Breast epithelium (tissue), 4 donors: Measurements from ENCODE around the gene LYPD6B. TPM values are rescaled to one million over a fixed set of nuclear protein-coding genes. Genes with fewer than 3 reads are reported as not detected.
A peak's percentile ranks its signal among the peaks of the same experiment; 100 is the strongest.

ENCODE experiments used
- DNase-seq, 2 donors: peaks; one replicate each; pipeline ENCODE4 v3.0.0-alpha.2; 2019; ENCODE audit warnings: low spot score in 2 of 2
- H3K27ac ChIP-seq, 2 donors: fragments of 200-600 bp; sonication (generic) in 1 of 2; one replicate each; pipeline ENCODE4 v1.5.1; 2016 to 2019; ENCODE audit warnings: mild to moderate bottlenecking in 1 of 2
- H3K27me3 ChIP-seq, 2 donors: fragments of 200-600 bp; sonication (generic) in 1 of 2; one replicate each; pipeline versions ENCODE4 v1.5.1 to v1.6.0; 2017 to 2019; ENCODE audit warnings: control low read depth in 1 of 2, mild to moderate bottlenecking in 1 of 2
- H3K36me3 ChIP-seq: fragments of 200-600 bp; one replicate; pipeline ENCODE4 v1.5.1; 2019
- H3K4me1 ChIP-seq, 2 donors: fragments of 200-600 bp; sonication (generic); one replicate each; pipeline ENCODE4 v1.5.1; 2016 to 2019; ENCODE audit warnings: control low read depth in 1 of 2
- H3K4me3 ChIP-seq, 3 donors: fragments of 200-600 bp; sonication (generic); 1 replicate in 2 of 3; 2 replicates in 1 of 3; pipeline ENCODE4 v1.5.1; 2016 to 2019; ENCODE audit warnings: mild to moderate bottlenecking in 3 of 3, moderate library complexity in 2 of 3
- H3K9me3 ChIP-seq, 2 donors: fragments of 200-600 bp; sonication (generic) in 1 of 2; one replicate each; pipeline ENCODE4 v1.5.1; 2016 to 2019; ENCODE audit warnings: control low read depth in 1 of 2
- POLR2A ChIP-seq: fragments of 450-650 bp; IDR thresholded peaks from one replicate; pipeline ENCODE4 v1.6.1; 2016; ENCODE audit warnings: antibody characterized with exemption, mild to moderate bottlenecking, moderate library complexity
- POLR2AphosphoS5 ChIP-seq, 3 donors: sonication (generic); formaldehyde crosslinking; IDR thresholded peaks; one replicate each; pipeline ENCODE4 v1.6.1; 2017; ENCODE audit warnings: antibody characterized with exemption in 3 of 3
- intact Hi-C: fragments of 100-400 bp; cut with DNase I; formaldehyde crosslinking; loops from one replicate; pipeline ENCODE4 v1.15.1; 2023; ENCODE audit warnings: low total_unique reads
- total RNA-seq, 3 donors: library from RNA; depleted of rRNA; stranded (reverse); fragments of >200 nt; gene quantifications; one replicate each; pipeline ENCODE4 v1.1.0, GENCODE V29; 2016
- TF ChIP-seq, protein P1 (sequence below), 3 donors: fragments of 450-650 bp; IDR thresholded peaks; one replicate each; pipeline ENCODE4 v1.5.1; 2016 to 2017; ENCODE audit warnings: antibody characterized with exemption in 3 of 3, mild to moderate bottlenecking in 3 of 3, moderate library complexity in 3 of 3

LYPD6B gene
- total RNA-seq, 3 donors from 2014 or later: 0.32 to 41.4 (median 21.0) TPM

DNA sequence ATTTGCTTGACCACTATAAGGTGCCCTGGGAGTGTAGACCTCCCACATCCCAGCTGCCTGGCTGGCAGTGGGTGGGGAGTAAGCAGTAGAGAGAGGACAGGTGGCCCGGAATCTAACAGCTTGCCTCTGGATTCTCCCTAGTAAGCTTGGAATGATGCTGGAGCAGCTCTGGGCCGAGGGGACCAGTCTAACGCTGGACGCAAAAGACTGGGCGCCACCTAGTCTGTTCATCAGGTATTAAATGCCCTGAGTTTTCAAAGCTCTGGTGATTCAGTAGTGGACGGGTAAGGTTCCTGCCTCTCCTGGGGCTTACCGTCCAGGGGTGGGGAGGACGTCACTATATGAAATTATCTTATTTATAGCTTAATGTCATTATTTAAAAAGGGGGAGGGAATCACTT lies 648 bp upstream of the LYPD6B start:
- no peaks in the 10 kb centered on the region for H3K9me3 ChIP-seq
- peak overlapping the region in 2 of 3 donors; percentile 57 to 80 for H3K4me3 ChIP-seq
- no peaks in the 10 kb centered on the region for H3K4me1 ChIP-seq
- no peak for DNase-seq
- TF ChIP-seq POLR2AphosphoS5 (IDR thresholded peaks at IDR 0.05) (no peak), POLR2A (no peak)
- TF ChIP-seq, protein P1, sequence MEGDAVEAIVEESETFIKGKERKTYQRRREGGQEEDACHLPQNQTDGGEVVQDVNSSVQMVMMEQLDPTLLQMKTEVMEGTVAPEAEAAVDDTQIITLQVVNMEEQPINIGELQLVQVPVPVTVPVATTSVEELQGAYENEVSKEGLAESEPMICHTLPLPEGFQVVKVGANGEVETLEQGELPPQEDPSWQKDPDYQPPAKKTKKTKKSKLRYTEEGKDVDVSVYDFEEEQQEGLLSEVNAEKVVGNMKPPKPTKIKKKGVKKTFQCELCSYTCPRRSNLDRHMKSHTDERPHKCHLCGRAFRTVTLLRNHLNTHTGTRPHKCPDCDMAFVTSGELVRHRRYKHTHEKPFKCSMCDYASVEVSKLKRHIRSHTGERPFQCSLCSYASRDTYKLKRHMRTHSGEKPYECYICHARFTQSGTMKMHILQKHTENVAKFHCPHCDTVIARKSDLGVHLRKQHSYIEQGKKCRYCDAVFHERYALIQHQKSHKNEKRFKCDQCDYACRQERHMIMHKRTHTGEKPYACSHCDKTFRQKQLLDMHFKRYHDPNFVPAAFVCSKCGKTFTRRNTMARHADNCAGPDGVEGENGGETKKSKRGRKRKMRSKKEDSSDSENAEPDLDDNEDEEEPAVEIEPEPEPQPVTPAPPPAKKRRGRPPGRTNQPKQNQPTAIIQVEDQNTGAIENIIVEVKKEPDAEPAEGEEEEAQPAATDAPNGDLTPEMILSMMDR (IDR thresholded peaks at IDR 0.05): no peak
- H3K27ac ChIP-seq: peak overlapping the region in 1 of 2 donors; percentile 61
- intact Hi-C loops: no loop called here
- no peaks in the 10 kb centered on the region for H3K36me3 ChIP-seq
- no peaks in the 10 kb centered on the region for H3K27me3 ChIP-seq

DNA sequence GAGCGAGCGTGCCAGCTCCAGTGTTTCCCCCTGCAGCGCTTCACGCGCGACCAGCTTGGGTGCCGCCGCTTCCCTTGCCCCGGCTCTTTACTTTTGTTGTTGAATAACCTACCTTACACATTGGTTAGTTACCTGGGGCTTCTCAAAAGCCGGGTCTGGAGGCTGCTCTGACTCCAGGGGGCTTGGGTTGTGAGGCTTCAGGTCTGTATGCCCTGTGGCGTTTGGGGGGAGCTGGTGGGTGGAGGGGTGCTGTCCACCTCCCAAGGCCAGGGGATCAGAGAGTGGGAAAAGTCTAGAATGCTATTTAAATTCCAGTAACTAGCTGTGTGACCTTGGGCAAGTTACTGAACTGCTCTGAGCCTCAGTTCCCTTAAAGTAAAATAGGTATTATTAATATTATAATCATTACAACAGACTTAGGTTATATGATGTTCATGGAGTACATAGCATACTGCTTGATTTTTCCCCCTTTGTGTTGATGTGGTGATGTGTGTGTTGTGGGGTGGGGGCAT lies 770 bp downstream of the LYPD6B start:
- Histone ChIP-seq H3K27me3 (no peaks in the 10 kb centered on the region), H3K9me3 (peaks cover 0 to 2% of the 10 kb centered on the region in 2 donors), H3K27ac (peak overlapping the region; percentile 54 to 61), H3K4me3 (peak overlapping the region; percentile 6 to 80 (median 57)), H3K4me1 (no peaks in the 10 kb centered on the region), H3K36me3 (no peaks in the 10 kb centered on the region)
- TF ChIP-seq, protein P1 (IDR thresholded peaks at IDR 0.05): no peak
- no peak for TF ChIP-seq POLR2A
- TF ChIP-seq POLR2AphosphoS5 (IDR thresholded peaks at IDR 0.05): no peak
- DNase-seq: no peak
- intact Hi-C loops: no loop called here

DNA sequence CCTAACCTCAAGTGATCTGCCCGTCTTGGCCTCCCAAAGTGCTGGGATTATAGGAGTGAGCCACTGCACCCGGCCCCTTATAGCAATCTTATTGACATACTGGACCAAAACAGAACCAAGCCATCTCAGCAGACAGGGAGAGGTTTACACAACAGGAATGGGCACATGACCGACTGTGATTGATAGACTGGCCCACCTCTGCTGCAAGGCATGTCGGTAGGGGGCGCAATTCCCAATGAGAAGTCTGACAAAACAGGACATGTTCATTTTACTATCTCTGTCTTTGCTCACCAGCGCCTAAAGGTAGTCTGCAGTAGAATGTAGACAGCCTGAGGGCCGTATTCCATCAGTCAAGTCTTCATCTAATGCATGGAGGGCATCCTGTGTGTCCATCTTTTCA lies 2.0 kb downstream of the LYPD6B start:
- Histone ChIP-seq H3K36me3 (no peaks in the 10 kb centered on the region), H3K4me1 (no peaks in the 10 kb centered on the region), H3K27ac (no peak overlapping the region), H3K27me3 (no peaks in the 10 kb centered on the region), H3K4me3 (no peak overlapping the region), H3K9me3 (peaks cover 0 to 13% of the 10 kb centered on the region in 2 donors)
- no peak for DNase-seq
- TF ChIP-seq, protein P1 (IDR thresholded peaks at IDR 0.05): no peak
- TF ChIP-seq POLR2A (no peak), POLR2AphosphoS5 (IDR thresholded peaks at IDR 0.05) (no peak)
- intact Hi-C loops: no loop called here

DNA sequence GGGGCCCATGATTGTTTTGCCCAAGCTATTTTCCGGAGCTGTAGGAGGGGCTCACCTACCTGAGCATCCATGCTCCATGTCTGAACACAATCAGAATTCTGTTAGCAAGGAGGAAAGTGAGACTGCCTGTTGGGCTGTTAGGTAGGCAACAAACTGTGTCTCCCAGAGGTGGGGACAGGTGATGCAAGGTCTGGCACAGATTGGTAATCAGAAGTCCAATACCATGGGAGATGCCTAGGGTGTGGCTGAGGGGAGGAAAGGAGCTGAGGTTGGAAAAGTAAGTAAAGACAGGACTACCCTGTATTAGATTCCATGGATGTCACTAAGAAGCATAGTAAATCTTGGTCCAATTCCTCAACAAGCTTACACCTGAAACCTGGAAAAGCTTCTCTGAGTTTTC lies 3.0 kb downstream of the LYPD6B start:
- H3K4me3 ChIP-seq: no peak overlapping the region
- TF ChIP-seq, protein P1 (IDR thresholded peaks at IDR 0.05): no peak
- intact Hi-C loops: no loop called here
- no peak for DNase-seq
- peaks cover 0 to 16% of the 10 kb centered on the region in 2 donors for H3K9me3 ChIP-seq
- H3K36me3 ChIP-seq: no peaks in the 10 kb centered on the region
- no peak overlapping the region for H3K27ac ChIP-seq
- H3K4me1 ChIP-seq: no peaks in the 10 kb centered on the region
- H3K27me3 ChIP-seq: no peaks in the 10 kb centered on the region

DNA sequence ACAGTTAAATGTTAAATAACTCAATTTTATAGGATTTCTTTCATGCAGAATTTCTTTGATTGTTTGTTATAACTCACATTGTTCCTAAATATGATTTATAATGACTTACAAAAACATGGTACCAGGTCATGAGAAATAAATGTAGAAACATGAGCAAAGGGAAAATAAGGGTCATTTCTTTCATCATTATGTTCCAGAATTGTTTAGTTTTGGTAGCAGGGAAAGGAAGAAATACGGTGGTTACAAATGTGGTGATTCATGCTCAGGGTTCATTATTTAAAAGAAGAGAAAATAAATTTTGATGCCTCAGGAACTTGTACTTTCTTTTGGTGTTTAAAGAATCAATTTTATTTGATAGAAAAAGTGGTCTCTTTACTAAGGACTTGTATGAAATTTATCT lies 4.4 kb downstream of the LYPD6B start:
- H3K27me3 ChIP-seq: no peaks in the 10 kb centered on the region
- TF ChIP-seq POLR2AphosphoS5 (IDR thresholded peaks at IDR 0.05) (no peak), POLR2A (no peak)
- TF ChIP-seq, protein P1 (IDR thresholded peaks at IDR 0.05): no peak
- H3K4me1 ChIP-seq: no peaks in the 10 kb centered on the region
- no peak for DNase-seq
- H3K27ac ChIP-seq: no peak overlapping the region
- H3K9me3 ChIP-seq: peaks cover 0 to 26% of the 10 kb centered on the region in 2 donors
- no peaks in the 10 kb centered on the region for H3K36me3 ChIP-seq
- H3K4me3 ChIP-seq: no peak overlapping the region
- intact Hi-C loops: no loop called here
